ENCODE measurements around the gene SRF.

- TF ChIP-seq, protein P1, sequence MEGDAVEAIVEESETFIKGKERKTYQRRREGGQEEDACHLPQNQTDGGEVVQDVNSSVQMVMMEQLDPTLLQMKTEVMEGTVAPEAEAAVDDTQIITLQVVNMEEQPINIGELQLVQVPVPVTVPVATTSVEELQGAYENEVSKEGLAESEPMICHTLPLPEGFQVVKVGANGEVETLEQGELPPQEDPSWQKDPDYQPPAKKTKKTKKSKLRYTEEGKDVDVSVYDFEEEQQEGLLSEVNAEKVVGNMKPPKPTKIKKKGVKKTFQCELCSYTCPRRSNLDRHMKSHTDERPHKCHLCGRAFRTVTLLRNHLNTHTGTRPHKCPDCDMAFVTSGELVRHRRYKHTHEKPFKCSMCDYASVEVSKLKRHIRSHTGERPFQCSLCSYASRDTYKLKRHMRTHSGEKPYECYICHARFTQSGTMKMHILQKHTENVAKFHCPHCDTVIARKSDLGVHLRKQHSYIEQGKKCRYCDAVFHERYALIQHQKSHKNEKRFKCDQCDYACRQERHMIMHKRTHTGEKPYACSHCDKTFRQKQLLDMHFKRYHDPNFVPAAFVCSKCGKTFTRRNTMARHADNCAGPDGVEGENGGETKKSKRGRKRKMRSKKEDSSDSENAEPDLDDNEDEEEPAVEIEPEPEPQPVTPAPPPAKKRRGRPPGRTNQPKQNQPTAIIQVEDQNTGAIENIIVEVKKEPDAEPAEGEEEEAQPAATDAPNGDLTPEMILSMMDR (IDR thresholded peaks at IDR 0.05), result no peak
- no peak for TF ChIP-seq EZH2 (IDR thresholded peaks at IDR 0.05; ENCODE audit: borderline replicate concordance, insufficient read depth, low read depth, low read length, poor library complexity, severe bottlenecking)
These were observed 49.4 kb downstream of the SRF start for GRCh38 chr6:43220439-43220951.

All from B cell (primary cell).